ENCODE measurements around the gene UNC119B.

UNC119B gene

DNA sequence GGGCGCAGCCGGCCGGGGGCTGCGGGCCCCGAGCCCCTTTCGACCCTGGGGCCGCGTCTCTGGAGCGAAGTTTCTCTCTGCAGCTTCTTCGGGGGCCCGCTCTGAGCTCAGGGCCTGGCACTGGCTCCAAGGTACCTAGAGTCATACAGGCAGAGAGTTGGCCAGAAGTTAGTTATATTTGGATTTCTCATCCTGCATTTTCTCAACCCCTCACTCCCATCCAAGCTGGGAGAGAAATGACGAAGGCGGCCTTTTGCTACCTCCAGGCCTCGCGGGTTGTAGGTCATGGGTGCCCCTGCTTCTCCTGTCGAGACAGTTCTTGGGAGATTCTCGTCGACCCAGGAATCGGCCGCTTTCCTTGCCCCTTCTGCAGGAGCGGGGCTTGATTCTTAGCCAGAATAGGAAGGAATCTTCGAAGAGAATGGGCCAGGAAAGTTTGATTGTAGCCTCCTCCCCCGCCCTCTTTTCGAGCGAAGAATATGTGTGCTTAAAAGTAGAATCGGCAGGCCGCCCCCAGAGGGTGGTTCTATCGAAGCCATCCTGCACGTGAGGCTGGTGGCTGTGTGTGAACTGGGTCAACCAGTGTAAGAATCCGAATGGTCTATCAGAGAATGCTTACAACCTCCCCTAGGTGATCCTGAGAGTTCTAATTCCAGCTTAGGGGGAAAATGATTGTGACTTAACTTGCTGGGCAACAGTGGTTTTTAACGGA is 22.5 kb upstream of the UNC119B start:
- no peak for TF ChIP-seq EP300 (IDR thresholded peaks at IDR 0.05; ENCODE audit: borderline replicate concordance)
- TF ChIP-seq, protein P1, sequence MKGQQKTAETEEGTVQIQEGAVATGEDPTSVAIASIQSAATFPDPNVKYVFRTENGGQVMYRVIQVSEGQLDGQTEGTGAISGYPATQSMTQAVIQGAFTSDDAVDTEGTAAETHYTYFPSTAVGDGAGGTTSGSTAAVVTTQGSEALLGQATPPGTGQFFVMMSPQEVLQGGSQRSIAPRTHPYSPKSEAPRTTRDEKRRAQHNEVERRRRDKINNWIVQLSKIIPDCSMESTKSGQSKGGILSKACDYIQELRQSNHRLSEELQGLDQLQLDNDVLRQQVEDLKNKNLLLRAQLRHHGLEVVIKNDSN (IDR thresholded peaks at IDR 0.05): no peak
- TF ChIP-seq TCF12 (IDR thresholded peaks at IDR 0.05; ENCODE audit: low read depth): no peak
- no peak for TF ChIP-seq ZBTB7A (IDR thresholded peaks at IDR 0.05; ENCODE audit: low read depth)
- TF ChIP-seq EGR1 (IDR thresholded peaks at IDR 0.05): no peak
- TF ChIP-seq NFIC (IDR thresholded peaks at IDR 0.05): no peak
- TF ChIP-seq RAD21 (IDR thresholded peaks at IDR 0.05; ENCODE audit: low read depth): no peak
- TF ChIP-seq, protein P2, sequence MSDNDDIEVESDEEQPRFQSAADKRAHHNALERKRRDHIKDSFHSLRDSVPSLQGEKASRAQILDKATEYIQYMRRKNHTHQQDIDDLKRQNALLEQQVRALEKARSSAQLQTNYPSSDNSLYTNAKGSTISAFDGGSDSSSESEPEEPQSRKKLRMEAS (IDR thresholded peaks at IDR 0.05): 0 out of 2 replicates have a peak, but pooled peaks have one; percentile 37

DNA sequence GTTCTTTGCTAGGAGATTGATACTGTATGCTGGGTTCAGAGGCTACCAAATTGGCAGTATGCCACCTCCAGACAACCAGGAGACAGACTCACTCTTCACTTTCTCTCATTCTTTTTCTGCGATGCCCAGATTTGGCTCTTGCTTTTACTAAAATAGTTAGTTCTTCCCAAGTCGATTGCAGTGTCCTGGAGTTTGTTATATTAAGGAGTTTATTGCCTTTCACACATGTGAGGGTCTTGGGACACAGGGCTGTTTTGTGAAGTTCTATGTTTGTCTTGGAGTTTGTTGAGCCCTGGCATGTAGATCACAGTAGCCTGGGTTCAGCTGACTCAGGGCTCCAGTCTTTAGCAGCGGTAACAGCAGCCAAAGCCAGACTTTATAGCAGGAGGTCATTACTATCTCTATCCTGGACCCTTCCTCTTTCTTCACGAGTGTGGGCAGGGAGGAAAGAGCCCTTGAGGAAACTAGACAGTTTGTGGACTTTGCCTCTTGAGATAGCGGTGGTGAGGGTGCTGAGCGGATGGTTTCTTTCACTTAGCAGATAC is 21.7 kb upstream of the UNC119B start:
- no peak for TF ChIP-seq EP300 (IDR thresholded peaks at IDR 0.05; ENCODE audit: borderline replicate concordance)
- TF ChIP-seq TCF12 (IDR thresholded peaks at IDR 0.05; ENCODE audit: low read depth): no peak
- TF ChIP-seq CEBPB (IDR thresholded peaks at IDR 0.05): no peak
- TF ChIP-seq TEAD4 (IDR thresholded peaks at IDR 0.05): no peak
- TF ChIP-seq CREB1 (IDR thresholded peaks at IDR 0.05; ENCODE audit: low read depth): no peak
- TF ChIP-seq EGR1 (IDR thresholded peaks at IDR 0.05): no peak
- TF ChIP-seq ZBTB7A (IDR thresholded peaks at IDR 0.05; ENCODE audit: low read depth): no peak
- no peak for TF ChIP-seq TAF1 (IDR thresholded peaks at IDR 0.05; ENCODE audit: low read depth)
- no peak for TF ChIP-seq RAD21 (IDR thresholded peaks at IDR 0.05; ENCODE audit: low read depth)
- TF ChIP-seq, protein P2 (IDR thresholded peaks at IDR 0.05): no peak
- TF ChIP-seq, protein P3, sequence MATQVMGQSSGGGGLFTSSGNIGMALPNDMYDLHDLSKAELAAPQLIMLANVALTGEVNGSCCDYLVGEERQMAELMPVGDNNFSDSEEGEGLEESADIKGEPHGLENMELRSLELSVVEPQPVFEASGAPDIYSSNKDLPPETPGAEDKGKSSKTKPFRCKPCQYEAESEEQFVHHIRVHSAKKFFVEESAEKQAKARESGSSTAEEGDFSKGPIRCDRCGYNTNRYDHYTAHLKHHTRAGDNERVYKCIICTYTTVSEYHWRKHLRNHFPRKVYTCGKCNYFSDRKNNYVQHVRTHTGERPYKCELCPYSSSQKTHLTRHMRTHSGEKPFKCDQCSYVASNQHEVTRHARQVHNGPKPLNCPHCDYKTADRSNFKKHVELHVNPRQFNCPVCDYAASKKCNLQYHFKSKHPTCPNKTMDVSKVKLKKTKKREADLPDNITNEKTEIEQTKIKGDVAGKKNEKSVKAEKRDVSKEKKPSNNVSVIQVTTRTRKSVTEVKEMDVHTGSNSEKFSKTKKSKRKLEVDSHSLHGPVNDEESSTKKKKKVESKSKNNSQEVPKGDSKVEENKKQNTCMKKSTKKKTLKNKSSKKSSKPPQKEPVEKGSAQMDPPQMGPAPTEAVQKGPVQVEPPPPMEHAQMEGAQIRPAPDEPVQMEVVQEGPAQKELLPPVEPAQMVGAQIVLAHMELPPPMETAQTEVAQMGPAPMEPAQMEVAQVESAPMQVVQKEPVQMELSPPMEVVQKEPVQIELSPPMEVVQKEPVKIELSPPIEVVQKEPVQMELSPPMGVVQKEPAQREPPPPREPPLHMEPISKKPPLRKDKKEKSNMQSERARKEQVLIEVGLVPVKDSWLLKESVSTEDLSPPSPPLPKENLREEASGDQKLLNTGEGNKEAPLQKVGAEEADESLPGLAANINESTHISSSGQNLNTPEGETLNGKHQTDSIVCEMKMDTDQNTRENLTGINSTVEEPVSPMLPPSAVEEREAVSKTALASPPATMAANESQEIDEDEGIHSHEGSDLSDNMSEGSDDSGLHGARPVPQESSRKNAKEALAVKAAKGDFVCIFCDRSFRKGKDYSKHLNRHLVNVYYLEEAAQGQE (IDR thresholded peaks at IDR 0.05; ENCODE audit: low read depth): no peak
- TF ChIP-seq, protein P1 (IDR thresholded peaks at IDR 0.05): no peak
- no peak for TF ChIP-seq NFIC (IDR thresholded peaks at IDR 0.05)
- no peak for TF ChIP-seq YY1 (IDR thresholded peaks at IDR 0.05; ENCODE audit: low read depth)

- TF ChIP-seq NFIC (IDR thresholded peaks at IDR 0.05) (no peak), CREB1 (IDR thresholded peaks at IDR 0.05; ENCODE audit: low read depth) (no peak), ZBTB7A (IDR thresholded peaks at IDR 0.05; ENCODE audit: low read depth) (no peak), YY1 (IDR thresholded peaks at IDR 0.05; ENCODE audit: low read depth) (no peak), CEBPB (IDR thresholded peaks at IDR 0.05) (no peak), TEAD4 (IDR thresholded peaks at IDR 0.05) (no peak), EGR1 (IDR thresholded peaks at IDR 0.05) (no peak)
- TF ChIP-seq, protein P2 (IDR thresholded peaks at IDR 0.05): no peak
- TF ChIP-seq, protein P3 (IDR thresholded peaks at IDR 0.05; ENCODE audit: low read depth): no peak
Observed at GRCh38 chr12:120689397-120690082, 20.7 kb upstream of the UNC119B start.

- TF ChIP-seq ZBTB7A (IDR thresholded peaks at IDR 0.05; ENCODE audit: low read depth) (no peak), YY1 (IDR thresholded peaks at IDR 0.05; ENCODE audit: low read depth) (no peak), TEAD4 (IDR thresholded peaks at IDR 0.05) (no peak), EP300 (IDR thresholded peaks at IDR 0.05; ENCODE audit: borderline replicate concordance) (no peak), CREB1 (IDR thresholded peaks at IDR 0.05; ENCODE audit: low read depth) (no peak), EGR1 (IDR thresholded peaks at IDR 0.05) (no peak), TCF12 (IDR thresholded peaks at IDR 0.05; ENCODE audit: low read depth) (no peak), CEBPB (IDR thresholded peaks at IDR 0.05) (no peak)
- TF ChIP-seq, protein P1 (IDR thresholded peaks at IDR 0.05): no peak
- TF ChIP-seq, protein P2 (IDR thresholded peaks at IDR 0.05): no peak
Observed at GRCh38 chr12:120690083-120690450, 20.2 kb upstream of the UNC119B start.
